Left ventricle myocardium inferior (tissue), 1 donor: ENCODE data around the gene CCDC126. TPM values are rescaled to one million over a fixed set of nuclear protein-coding genes. Genes with fewer than 3 reads are reported as not detected.
"Not testable (repeated sequence)": the region's sequence is repeated elsewhere in the genome, so short reads cannot be mapped to it uniquely, and the experiment has no call there.

Experiments
- DNase-seq: peaks from one replicate; pipeline ENCODE4 v3.0.0-alpha.2; 2020
- H3K27ac ChIP-seq: fragments of 200-600 bp; replicated peaks from 2 replicates; pipeline ENCODE4 v1.8.0; 2021
- H3K27me3 ChIP-seq: fragments of 200-600 bp; 2 replicates; pipeline ENCODE4 v1.8.0; 2021; ENCODE audit warnings: low read depth
- H3K36me3 ChIP-seq: fragments of 200-600 bp; 2 replicates; pipeline ENCODE4 v1.8.0; 2021
- H3K4me1 ChIP-seq: fragments of 200-600 bp; 2 replicates; pipeline ENCODE4 v1.8.0; 2021
- H3K4me3 ChIP-seq: fragments of 200-600 bp; 2 replicates; pipeline ENCODE4 v1.8.0; 2021; ENCODE audit warnings: mild to moderate bottlenecking, moderate library complexity
- H3K9me3 ChIP-seq: fragments of 200-600 bp; replicated peaks from 2 replicates; pipeline ENCODE4 v1.8.0; 2021
- CTCF ChIP-seq: fragments of 200-600 bp; IDR thresholded peaks from 2 replicates; pipeline ENCODE4 v1.8.0; 2021; ENCODE audit warnings: antibody characterized with exemption, mild to moderate bottlenecking, borderline replicate concordance
- intact Hi-C: fragments of 100-400 bp; cut with micrococcal nuclease; formaldehyde crosslinking; loops from one replicate; pipeline ENCODE4 v1.11.0; 2022
- long read RNA-seq: library from polyadenylated mRNA; unstranded; transcript quantifications from one replicate; pipeline ENCODE4 v2.0.0, GENCODE V29; 2021
- total RNA-seq: library from RNA; stranded (reverse); fragmentation: NEBNext Ultra II Directional; extraction: Animal tissue kit (Norgen Biotek cat#: 25700); gene quantifications from one replicate; pipeline ENCODE4 v1.2.1, GENCODE V29; 2021
- donor health status: DM: no; HTN: yes; CAD: no; lungs with severe emphysema.

Gene CCDC126, protein sequence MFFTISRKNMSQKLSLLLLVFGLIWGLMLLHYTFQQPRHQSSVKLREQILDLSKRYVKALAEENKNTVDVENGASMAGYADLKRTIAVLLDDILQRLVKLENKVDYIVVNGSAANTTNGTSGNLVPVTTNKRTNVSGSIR
- 8.9 TPM for total RNA-seq
- long read RNA-seq, transcript CCDC126-204 (5 exons, 847 nt) = major isoform, 7 of 20 reads
- long read RNA-seq, transcript CCDC126-201 (4 exons, 2,473 nt) = major isoform, 7 of 20 reads
- long read RNA-seq, partial matches to known transcripts = 1 of 20 reads
- long read RNA-seq, other reads (novel, unspliced or antisense) = 2 of 20 reads

GRCh38 chr7:23597094-23598091 lies at the start of gene CCDC126:
Gene CCDC126, plus strand, starts transcription at chr7:23597382. Its CDS starts 13,934 bp downstream, at chr7:23611316.
- intact Hi-C loops = no loop called here
- peak; percentile 93 for DNase-seq
- H3K4me3 ChIP-seq = peak within 1 kb of the TSS; percentile 93
- TF ChIP-seq CTCF = peak; percentile 10
- no peaks in the 10 kb centered on the region for H3K36me3 ChIP-seq
- no peaks in the 10 kb centered on the region for H3K9me3 ChIP-seq
- peak within 1 kb of the TSS; percentile 99 for H3K27ac ChIP-seq
- peaks cover 31% of the 10 kb centered on the region for H3K4me1 ChIP-seq
- peaks cover 3% of the 10 kb centered on the region for H3K27me3 ChIP-seq

- peaks cover 6% of the 10 kb centered on the region for H3K27me3 ChIP-seq
- H3K9me3 ChIP-seq = no peaks in the 10 kb centered on the region
- no peaks in the 10 kb centered on the region for H3K36me3 ChIP-seq
- TF ChIP-seq CTCF = no peak
- no peak for DNase-seq
- H3K4me1 ChIP-seq = no peaks in the 10 kb centered on the region
- intact Hi-C loops = loop anchor here (5.0 kb wide), 1 partner anchor 165 kb away; the partner anchor contains the start of gene STK31
- H3K4me3 ChIP-seq = no peak overlapping the region
- H3K27ac ChIP-seq = no peak overlapping the region
Measured at GRCh38 chr7:23547662-23548061, 49.5 kb upstream of the CCDC126 start.

- Histone ChIP-seq H3K27me3 (peaks cover 4% of the 10 kb centered on the region), H3K36me3 (no peaks in the 10 kb centered on the region), H3K9me3 (no peaks in the 10 kb centered on the region), H3K4me1 (no peaks in the 10 kb centered on the region), H3K27ac (no peak overlapping the region), H3K4me3 (no peak overlapping the region)
- TF ChIP-seq CTCF = no peak
- intact Hi-C loops = no loop called here
- DNase-seq = no peak
Measured at GRCh38 chr7:23558303-23558702, 38.9 kb upstream of the CCDC126 start.

DNA sequence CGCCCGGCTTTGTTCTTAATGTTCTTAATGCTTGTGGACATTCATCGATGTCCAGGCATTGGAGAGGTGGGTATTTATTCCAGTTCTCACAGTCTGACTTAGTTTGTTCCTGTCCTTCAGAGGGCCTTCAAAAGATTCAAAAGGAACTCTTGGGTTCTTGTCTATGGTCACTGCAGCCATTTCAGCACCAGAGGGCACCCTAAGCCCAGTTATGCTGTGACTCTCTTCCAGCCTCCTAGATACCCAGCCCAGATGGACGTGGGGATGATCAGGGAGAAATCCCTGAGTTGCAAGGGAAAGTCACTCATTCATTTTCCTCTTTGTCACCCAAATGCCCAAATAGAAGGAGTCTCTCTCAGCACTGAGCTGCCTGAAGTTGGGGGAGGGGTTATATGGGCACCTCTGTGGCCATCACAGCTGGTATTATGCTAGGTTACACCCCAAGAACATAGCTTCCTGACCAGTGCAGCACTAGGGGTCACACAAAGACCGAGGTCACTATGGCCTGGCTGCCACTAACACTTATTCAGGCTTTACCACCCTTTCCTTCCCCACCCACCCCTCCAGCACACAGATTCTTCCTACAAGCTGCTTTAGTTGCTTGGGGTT lies 26.5 kb upstream of the CCDC126 start:
- Histone ChIP-seq H3K4me1 (no peaks in the 10 kb centered on the region), H3K27ac (no peak overlapping the region), H3K4me3 (no peak overlapping the region), H3K36me3 (no peaks in the 10 kb centered on the region), H3K27me3 (peaks cover 28% of the 10 kb centered on the region), H3K9me3 (no peaks in the 10 kb centered on the region)
- peak; percentile 86 for TF ChIP-seq CTCF
- peak; percentile 61 for DNase-seq
- intact Hi-C loops = loop anchor here (1.0 kb wide), 1 partner anchor 142 kb away; no protein-coding TSS in a partner anchor

- H3K4me3 ChIP-seq, DNase-seq, H3K36me3 ChIP-seq, H3K27me3 ChIP-seq, H3K9me3 ChIP-seq, H3K27ac ChIP-seq, H3K4me1 ChIP-seq, intact Hi-C loops: not testable (repeated sequence)
Measured at GRCh38 chr7:23581975-23582374, 15.2 kb upstream of the CCDC126 start.

DNA sequence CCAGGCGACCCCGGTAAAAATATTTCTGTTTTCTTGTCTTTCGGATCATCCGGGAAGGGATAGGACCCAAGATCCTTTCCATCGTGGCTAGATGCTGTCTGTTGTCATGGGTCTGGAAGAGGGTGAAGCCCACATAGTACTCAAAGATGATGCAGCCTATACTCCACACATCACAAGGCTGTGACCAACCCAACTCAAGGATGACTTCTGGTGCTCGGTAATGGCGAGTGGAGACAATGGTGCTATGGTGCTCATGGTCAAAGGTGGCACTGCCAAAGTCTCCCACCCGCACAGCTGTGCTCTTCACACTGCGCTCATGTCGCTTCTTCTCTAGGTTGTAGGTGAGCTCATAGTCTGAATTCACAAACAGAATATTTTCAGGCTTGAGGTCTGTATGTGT lies 11.9 kb upstream of the CCDC126 start:
- intact Hi-C loops = not testable (repeated sequence)

More for the DNA sequence above, 11.9 kb upstream of the CCDC126 start:
- not testable (repeated sequence) for H3K4me3 ChIP-seq, H3K27ac ChIP-seq, H3K9me3 ChIP-seq, H3K36me3 ChIP-seq, H3K4me1 ChIP-seq, DNase-seq, H3K27me3 ChIP-seq
